HG02884 (cell line): ENCODE data around the gene SLC27A3.
"Not testable (repeated sequence)": the region's sequence is repeated elsewhere in the genome, so short reads cannot be mapped to it uniquely, and the experiment has no call there.

ENCODE experiments used
- ATAC-seq: cut with Tn5 transposase; IDR thresholded peaks from one replicate; pipeline ENCODE4 v1.9.1; 2021; ENCODE audit warnings: mild to moderate bottlenecking, moderate library complexity; ENCODE audit not compliant: unreplicated experiment

Gene SLC27A3

GRCh38 chr1:153760440-153760839 is 14.8 kb upstream of the SLC27A3 start:
- ATAC-seq, result no peak

DNA sequence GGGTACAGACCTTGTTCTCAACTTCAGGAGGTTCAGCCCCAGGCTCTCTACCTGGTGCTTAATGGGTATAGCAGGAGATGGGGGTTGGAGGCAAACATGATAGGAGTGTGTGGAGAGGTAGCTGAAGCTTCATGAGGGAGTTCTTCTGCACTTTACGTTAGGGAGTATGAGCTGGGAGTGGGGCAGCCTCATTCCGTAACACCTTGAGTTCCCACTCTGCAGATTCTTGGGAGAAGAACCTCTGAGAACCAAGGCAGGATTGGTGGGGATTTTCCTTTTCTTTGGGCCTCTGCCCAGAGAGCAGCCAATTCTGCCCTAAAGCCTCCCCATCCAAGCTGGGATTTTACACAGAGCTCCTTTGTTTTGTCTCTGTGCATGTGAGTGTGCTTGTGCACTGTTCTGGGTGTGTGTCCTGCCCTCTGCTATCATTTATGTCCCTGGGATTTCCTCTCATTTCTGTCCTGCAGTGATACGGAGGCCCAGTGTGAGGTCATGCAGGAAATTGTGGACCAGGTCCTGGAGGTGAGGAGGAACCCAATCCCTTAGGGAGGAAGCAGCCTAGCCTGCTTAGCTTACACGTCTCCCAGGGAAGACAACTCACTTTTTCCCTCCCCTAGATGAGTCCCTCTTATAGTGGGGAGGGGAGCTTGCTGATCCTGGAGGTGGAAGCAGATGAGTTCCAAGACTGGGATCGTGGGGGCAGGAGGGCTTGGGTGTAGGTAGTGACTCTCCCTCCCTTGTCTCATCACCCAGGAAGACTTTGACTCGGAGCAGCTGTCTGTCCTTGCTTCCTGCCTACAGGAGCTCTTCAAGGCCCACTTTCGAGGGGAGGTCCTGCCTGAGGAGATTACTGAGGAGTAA is 11.6 kb upstream of the SLC27A3 start:
- ATAC-seq, result no peak

- no peak for ATAC-seq
These were observed 10.9 kb upstream of the SLC27A3 start for GRCh38 chr1:153764310-153764709.

DNA sequence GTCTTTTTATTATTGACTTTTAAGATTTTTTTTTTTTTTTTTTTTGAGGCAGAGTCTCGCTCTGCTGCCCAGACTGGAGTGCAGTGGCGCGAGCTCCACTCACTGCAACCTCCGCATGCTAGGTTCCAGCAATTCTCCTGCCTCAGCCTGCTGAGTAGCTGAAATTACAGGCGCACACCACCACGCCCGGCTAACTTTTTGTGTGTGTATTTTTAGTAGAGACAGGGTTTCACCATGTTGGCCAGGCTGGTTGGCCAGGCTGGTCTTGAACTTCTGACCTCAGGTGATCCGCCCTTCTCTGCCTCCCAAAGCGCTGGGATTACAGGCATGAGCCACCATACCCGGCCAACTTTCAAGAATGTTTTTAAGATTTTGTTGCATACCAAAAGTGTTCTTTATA is 8.5 kb upstream of the SLC27A3 start:
- not testable (repeated sequence) for ATAC-seq

DNA sequence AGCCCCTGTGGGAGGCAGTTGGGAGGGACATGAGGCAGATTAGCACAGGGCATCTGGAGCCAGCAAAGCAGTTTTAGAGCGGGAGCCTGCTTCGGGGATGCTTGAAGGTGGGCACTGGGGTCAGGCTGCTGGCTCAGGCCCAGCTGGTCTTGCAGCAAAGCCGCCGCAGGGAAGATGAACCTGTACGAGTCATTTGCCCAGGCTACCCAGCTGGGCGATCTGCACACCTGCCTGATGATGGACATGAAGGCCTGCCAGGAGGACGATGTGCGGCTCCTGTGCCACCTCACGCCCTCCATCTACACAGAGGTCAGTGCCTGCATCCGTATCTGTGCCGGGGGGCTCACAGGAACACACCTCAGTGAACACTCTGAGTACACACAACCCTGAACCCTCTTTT is 7.7 kb upstream of the SLC27A3 start:
- no peak for ATAC-seq

- no peak for ATAC-seq
These were observed 6.7 kb upstream of the SLC27A3 start for GRCh38 chr1:153768316-153769181.

GRCh38 chr1:153769221-153769620 is 6.0 kb upstream of the SLC27A3 start:
- no peak for ATAC-seq

GRCh38 chr1:153770797-153771196 is 4.4 kb upstream of the SLC27A3 start:
- no peak for ATAC-seq

- no peak for ATAC-seq
These were observed 3.9 kb upstream of the SLC27A3 start for GRCh38 chr1:153771261-153771660.

- ATAC-seq, result no peak
These were observed 3.2 kb upstream of the SLC27A3 start for GRCh38 chr1:153771841-153772593.

GRCh38 chr1:153773096-153773921 is 1.9 kb upstream of the SLC27A3 start:
- no peak for ATAC-seq

DNA sequence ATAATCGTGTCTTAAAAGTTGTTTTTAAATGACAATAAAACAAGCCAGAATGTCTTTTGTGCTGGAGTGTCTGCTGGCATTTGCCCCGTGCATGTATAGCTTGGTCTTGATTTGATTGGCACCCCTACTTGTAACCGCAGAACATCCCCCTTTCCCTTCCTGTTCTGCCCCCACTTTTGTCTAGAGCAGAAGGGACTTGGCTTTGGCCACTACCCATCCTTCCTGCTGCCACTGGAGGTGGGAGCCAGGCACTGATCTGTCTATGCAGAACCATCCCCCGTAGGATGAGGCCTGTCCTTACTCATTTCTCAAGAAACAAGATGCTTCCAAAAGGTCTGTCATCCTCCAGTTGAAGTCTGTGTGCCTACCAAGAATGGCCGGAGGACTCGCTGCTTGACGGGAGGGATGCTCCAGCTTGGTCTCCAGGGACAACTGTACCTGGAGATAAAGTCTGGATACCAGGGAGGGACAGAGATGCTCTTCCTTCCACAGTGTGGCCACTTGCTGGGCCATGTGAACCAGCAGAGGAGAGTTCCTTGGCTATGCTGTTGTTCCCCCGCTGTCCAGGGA is 1.1 kb upstream of the SLC27A3 start:
- ATAC-seq, result no peak

DNA sequence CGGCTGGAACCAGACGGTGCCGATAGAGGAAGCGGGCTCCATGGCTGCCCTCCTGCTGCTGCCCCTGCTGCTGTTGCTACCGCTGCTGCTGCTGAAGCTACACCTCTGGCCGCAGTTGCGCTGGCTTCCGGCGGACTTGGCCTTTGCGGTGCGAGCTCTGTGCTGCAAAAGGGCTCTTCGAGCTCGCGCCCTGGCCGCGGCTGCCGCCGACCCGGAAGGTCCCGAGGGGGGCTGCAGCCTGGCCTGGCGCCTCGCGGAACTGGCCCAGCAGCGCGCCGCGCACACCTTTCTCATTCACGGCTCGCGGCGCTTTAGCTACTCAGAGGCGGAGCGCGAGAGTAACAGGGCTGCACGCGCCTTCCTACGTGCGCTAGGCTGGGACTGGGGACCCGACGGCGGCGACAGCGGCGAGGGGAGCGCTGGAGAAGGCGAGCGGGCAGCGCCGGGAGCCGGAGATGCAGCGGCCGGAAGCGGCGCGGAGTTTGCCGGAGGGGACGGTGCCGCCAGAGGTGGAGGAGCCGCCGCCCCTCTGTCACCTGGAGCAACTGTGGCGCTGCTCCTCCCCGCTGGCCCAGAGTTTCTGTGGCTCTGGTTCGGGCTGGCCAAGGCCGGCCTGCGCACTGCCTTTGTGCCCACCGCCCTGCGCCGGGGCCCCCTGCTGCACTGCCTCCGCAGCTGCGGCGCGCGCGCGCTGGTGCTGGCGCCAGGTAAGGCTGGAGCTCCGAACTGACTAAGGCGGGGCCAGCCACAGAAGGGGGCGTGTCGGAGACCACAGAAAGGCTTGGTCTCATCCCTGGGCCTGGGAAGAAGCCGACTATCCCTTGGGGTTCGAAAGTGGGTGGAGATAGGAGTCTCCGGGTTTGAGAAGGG is 486 bp downstream of the SLC27A3 start:
- no peak for ATAC-seq

DNA sequence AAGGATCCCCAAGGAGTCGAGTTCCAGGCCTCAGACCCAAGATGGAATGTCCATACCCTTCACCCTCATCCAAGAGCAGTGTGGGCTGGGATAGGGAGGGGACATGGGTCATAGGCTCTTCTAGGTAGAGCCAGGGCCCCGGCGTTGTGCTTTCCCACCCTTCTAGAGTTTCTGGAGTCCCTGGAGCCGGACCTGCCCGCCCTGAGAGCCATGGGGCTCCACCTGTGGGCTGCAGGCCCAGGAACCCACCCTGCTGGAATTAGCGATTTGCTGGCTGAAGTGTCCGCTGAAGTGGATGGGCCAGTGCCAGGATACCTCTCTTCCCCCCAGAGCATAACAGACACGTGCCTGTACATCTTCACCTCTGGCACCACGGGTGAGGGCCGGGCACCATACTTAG is 1.1 kb downstream of the SLC27A3 start:
- no peak for ATAC-seq

DNA sequence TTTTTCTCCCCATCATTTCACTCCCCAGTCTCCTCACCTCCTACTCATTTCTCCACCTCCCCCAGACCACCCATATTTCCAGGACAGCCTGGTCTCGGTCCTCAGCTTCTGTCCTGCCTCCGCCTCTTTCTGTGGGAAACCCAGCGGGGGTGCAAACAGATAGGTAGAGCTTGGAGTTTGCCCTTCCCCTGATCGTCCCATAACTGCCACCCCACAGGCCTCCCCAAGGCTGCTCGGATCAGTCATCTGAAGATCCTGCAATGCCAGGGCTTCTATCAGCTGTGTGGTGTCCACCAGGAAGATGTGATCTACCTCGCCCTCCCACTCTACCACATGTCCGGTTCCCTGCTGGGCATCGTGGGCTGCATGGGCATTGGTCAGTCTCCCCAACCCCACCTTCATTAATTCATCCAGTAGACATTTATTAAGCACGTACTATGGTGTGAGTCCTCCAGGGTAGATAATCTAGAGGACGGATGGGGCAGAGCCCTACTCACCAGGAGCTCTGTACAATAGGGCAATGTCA is 1.7 kb downstream of the SLC27A3 start:
- ATAC-seq, result no peak

- no peak for ATAC-seq
These were observed 2.4 kb downstream of the SLC27A3 start for GRCh38 chr1:153777648-153778047.

DNA sequence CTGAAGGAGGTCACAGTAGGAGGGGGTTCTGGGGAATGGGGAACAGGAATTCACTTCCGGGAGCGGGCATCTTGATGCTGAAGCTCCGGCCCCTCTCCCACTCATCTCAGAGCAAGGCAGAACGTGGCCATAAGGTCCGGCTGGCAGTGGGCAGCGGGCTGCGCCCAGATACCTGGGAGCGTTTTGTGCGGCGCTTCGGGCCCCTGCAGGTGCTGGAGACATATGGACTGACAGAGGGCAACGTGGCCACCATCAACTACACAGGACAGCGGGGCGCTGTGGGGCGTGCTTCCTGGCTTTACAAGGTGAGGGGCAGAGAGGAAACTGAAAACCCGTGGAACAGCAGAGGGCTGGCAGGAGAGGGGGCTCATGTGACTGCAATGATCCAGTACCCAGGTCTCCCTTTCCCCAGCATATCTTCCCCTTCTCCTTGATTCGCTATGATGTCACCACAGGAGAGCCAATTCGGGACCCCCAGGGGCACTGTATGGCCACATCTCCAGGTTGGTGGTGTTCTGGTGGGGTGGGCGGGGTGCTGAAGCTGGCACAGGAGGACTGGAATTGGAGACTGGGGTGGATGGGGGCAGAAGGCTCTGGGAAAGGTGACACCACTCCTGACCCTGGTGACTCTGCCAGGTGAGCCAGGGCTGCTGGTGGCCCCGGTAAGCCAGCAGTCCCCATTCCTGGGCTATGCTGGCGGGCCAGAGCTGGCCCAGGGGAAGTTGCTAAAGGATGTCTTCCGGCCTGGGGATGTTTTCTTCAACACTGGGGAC is 3.0 kb downstream of the SLC27A3 start:
- ATAC-seq, result no peak
